ENCODE data around the gene SYN1.
"Not testable (repeated sequence)": the region's sequence is repeated elsewhere in the genome, so short reads cannot be mapped to it uniquely, and the experiment has no call there.

SYN1 gene

DNA sequence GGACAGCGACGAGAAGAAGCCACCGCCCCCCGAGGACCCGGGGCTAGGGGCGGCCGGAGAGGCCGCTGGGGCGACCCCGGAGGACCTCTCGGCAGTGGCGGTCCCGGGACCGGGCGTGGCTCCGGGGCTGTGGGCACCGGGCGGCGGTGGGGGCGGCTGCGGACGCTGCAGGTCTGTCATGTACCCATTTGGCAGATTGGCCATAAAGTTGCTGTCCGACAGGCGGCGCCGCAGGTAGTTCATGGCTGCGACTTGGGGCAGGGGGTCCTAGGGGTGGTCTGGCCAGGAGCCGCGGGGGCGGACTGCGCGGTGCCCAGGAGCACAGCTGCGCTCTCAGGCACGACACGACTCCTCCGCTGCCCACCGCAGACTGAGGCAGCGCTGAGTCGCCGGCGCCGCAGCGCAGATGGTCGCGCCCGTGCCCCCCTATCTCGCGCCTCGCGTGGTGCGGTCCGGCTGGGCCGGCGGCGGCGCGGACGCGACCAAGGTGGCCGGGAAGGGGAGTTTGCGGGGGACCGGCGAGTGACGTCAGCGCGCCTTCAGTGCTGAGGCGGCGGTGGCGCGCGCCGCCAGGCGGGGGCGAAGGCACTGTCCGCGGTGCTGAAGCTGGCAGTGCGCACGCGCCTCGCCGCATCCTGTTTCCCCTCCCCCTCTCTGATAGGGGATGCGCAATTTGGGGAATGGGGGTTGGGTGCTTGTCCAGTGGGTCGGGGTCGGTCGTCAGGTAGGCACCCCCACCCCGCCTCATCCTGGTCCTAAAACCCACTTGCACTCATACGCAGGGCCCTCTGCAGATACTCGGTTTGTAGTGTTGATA lies at the start of gene SYN1:
Gene SYN1, minus strand, starts transcription at position 372 of the 817 bp plus-strand sequence. Its CDS starts 129 bp downstream, at position 243.
- peak; percentile 76 to 77 for DNase-seq

DNA sequence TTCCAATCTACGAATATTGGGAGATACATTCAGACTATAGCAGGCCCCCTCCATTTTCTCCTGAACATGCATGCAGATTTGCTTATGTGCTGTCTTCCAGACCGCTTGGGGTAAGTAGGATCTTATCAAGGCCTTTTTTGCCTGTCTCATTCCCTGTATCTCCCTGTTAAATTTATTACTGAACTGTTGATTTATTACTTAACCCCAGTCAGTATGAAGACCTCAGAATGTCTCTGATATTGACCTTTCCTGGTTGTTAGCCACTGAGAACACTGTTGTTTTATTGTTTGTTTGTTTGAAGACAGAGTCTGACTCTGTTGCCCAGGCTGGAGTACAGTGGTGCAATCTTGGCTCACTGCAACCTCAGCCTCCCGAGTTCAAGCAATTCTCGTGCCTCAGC lies 46.1 kb upstream of the SYN1 start:
- DNase-seq = not testable (repeated sequence)

DNA sequence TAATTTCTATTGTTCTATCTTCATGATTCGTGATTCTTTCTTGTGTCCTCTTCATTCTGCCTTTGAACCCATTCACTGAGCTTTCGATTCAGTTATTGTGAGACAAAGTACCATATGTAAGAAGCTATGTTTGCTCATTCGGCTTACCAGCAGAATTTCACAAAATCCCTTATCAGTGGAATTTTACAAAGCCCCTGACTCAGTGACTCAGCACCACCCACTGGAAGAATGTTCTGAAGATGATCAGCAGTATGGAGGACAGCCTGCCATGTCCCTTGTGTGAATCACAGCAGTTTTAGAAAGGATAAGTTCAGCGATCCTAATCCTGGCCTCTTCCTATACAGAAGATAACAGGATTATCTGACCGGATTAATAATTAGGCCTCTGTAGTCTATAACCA lies 45.1 kb upstream of the SYN1 start:
- no peak for DNase-seq

DNA sequence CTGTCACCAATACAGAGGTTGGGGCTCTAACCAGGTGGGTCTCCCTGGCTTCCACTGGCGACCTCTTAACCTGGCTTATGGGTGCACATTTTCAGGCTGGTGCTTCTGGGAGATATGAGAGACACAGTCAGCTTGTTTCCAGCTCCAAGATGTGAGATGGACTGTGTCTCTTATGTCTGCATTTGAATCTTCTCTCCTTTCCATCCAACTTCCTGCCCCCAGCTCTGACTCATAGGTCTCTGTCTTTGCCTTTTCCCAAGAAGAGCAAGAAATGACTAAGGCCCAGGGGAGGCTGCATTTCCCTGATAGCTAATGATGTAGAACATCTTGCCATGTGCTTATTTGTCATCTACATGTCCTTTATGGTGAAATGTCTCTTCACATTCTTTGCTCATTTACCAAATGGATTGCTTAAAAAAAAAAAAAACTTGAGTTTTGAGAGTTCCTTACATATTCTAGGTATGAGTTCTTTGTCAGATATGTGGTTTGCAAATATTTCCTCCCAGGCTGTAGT lies 42.5 kb upstream of the SYN1 start:
- DNase-seq = peak; percentile 21 to 49

DNA sequence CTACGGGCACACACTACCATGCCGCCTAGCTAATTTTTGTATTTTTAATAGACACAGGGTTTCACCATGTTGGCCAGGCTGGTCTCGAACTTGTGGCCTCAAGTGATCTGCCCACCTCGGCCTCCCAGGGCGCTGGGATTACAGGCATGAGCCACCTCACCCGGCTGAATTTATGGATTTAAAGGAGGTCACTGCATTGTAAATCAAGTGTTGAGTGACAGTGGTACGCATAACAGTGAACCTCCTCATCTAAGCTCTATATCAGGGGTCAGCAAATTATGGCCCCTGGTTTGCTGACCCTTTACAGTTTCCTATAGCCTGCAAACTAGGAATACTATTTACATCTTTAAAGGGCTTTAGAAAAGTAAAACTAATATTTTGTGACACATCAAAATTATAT lies 41.9 kb upstream of the SYN1 start:
- no peak for DNase-seq

DNA sequence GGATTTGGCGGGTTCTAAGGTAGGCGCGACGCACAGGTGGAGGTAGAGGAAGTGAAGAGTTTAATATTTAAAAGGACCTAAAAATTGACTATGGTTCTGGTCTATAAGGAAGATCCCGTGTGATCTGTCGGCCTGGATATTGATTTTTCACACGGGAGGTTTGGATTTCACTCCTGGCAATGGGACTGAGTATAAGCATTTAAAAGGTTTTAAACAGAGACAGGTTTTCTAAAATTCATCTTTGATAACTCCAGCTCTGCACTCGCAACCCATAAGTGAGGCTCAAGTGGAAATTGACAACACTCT lies 39.7 kb upstream of the SYN1 start:
- no peak for DNase-seq

DNA sequence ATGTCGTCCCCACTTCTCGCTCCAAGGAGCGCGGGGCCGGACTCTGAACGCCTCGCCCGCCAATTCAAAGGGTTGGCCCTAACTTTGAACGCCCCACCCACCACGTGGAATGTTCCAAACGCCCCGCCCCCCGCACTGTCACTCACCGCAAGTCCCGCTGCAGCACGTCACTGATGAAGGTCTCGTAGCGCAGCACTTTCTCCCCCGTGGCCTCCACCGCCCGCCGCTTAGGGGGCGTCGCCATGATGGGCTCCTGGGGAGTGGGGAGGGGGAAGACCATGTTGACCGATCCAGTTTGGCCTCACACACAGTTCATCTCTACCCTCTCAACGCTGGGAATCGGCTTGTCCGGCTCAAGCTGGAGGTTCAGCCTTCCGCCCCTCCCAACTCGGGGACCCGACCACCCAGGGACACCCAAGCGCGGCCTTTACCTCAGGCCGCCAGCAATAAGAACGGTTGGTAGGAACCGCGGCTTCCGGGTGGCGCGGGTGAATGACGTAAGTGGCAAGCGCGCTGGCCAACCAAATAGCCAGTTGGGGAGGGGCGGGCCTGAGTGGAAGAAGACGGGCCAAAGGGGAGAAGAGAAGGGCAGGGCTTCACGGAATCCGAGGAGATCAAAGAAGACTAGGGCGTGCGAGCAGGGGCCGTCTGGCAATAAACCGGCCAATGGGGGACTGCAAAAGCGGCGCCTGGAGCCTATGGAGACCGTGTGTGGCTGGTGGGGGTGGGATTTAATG lies 39.2 kb upstream of the SYN1 start, which contains the start of gene UXT:
Gene UXT, minus strand, starts transcription at position 497 of the 737 bp plus-strand sequence. Its CDS starts 253 bp downstream, at position 244.
- peak; percentile 85 to 89 for DNase-seq

DNA sequence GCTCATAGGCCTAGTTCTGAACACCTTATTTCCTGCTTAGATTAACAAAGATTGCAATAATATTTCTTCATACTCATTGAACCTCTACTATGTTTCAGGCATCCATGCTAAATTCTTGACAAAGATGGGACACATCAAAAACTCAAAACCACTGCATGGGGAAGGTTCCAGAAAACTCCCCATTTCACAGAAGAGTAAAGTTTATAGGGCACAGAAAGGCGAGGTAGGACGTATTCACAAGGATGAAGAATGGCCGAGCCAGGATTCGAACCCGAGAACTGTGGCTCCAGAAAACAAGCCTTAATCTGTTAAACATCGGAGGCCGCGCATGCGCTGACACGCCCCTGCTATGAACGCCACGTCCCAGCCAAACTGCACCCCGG lies 38.6 kb upstream of the SYN1 start:
- no peak for DNase-seq

DNA sequence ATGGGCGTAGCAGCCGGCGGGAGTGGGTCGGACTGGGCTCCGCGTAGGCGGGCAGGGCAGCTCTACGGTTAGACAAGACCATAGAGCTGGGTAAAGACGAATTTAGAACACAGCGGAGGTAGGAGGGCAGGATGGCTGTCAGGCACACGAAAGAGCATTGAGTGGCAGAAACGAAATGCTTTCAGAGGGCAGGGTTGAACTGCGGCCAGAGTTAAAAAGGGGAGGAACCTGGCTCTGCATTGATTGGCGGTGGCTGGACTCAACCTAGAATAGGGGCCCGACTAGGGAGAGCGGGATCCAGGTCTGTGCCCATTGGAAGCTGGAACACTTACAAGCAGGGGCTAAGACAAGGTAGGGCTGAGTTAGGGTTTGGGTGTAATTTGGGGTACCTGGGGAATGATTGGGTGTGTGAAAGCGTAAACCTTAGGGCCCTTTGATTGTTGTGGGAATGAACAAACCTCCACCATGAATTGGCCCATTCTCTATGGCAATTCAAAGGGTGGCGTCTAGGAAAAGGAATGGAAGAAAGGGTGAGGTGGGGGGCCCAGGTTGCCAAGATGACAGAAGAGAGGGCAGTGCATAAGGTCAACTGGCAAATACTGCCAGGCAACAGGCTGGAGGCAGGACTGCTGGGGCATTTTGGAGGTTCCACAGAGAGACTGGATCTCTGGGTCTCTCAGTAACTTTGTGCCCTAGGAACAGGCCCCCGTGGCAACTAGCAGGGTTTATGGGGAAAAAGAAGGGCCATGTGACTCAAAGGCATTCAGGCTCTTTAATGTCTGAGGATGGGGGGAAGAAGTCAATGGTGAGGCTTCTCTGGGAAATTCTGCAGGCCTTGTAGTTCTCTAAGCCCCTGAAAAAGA lies 31.6 kb upstream of the SYN1 start:
- DNase-seq = no peak

DNA sequence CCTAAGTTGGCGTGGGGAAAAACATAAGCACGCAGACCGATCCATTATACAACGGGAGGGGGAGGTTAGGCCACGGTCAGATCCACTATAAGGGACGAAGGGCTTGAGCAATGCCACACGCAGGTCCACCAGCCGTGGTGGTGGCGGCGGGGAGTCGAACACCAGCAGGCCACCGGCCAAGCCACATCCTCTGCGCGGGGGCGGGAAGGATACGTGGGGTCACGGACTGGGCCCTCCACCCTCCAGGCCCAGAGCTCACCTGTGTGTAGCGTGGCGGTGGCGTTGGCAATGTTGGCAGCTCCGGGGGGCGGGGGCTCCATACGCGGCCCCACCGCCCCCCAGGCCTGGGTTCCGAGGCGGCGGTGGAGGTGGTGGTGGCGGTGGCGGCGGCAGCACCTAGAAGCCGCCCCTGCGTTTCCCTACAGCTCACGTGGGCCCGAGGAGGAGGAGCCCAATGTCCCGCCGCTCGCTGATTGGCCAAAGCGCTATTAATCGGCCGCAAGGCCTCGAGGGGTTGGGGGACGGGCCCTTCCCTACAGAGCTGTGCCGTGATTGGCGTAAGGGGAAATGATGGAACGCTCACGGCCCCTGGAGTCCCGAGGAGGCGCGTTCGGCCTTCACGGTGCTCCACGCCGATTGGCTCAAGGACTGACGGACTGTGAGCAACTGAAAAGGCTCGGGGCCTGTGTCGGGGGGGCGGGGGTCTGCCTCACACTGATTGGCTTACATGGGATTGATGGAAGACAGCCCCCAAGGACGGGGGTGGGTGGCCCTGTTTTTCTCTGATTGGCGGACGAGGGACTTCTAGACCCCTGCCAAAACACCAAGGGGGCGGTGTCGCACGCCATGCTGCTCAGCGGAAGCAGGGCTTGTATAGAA lies 30.7 kb upstream of the SYN1 start, which contains the start of gene ELK1:
Gene ELK1, minus strand, starts transcription at position 400 of the 879 bp plus-strand sequence. CDS start 9,122 bp downstream, outside the sequence.
- peak; percentile 78 to 88 for DNase-seq

DNA sequence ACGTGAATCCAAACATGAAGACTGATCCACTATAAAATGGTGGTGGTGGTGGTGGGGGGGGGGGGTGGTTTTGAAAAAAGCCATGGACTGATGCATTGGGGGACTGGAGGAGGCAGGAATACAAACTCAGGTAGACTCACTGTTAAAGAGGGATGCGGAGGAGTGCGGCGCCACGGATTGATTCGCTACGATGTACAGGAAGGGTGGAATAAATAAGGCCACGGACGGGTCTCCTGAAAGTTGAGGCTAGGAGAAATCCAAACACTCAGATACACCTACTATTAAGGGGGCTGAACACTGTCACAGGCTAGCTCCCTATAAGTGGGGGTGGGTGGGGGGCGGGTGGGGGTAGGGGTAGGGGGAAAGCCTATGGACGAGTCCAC lies 30.1 kb upstream of the SYN1 start:
- no peak for DNase-seq

DNA sequence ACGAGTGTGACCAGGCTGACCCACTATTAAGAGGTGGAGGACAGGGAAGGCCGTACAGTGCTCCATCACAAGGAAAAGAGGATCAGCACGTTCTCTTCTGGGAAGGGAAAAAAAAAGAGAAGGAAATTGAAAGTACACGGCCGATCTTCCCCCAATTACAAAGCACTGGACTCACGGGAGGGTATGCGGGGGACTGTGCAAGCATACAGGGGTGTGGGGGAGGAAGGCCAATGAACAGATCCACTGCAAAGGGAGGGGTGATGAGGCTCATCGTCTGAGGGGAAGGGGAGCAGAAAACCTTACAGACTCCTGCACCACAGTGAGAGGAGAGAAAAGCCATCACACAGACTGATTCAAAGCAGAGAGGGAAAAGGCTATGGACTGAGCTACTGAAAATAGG lies 29.6 kb upstream of the SYN1 start:
- no peak for DNase-seq

DNA sequence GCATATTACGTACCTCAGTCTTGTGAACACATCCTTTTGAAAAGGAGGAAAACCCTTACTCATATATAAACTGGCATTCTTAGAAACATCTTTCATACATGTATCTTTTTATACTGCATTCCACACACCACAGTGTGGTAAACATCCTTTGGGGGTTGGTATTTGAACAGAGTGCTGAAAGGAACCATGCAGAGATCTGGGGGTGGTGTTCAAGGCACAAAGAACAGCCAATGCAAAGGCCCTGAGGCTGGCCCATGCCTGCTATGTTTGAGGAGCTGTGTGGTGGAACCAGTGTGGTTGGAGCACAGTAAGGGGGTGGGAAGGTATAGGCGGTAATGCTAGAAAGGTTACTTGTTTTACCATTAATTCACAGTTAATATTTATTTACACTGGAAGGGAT lies 28.7 kb upstream of the SYN1 start:
- DNase-seq = no peak

DNA sequence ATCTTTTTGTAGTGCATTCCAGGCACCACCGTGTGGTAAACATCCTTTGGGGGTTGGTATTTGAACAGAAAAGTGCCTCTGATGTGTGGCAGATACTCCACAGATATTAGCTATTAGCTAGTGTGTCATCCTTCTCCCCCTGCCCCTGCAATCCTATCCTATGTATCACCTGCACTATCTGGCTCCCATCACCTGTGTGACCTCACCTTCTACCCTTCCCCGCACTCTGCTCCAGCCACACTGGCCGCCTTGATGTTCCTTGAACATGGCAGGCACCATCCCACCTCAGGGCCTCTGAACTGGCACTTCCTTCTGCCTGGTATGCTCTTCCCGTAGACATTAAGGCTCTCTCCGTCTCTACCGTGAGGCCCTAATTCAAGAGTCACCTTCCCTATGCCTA lies 27.0 kb upstream of the SYN1 start:
- no peak for DNase-seq

DNA sequence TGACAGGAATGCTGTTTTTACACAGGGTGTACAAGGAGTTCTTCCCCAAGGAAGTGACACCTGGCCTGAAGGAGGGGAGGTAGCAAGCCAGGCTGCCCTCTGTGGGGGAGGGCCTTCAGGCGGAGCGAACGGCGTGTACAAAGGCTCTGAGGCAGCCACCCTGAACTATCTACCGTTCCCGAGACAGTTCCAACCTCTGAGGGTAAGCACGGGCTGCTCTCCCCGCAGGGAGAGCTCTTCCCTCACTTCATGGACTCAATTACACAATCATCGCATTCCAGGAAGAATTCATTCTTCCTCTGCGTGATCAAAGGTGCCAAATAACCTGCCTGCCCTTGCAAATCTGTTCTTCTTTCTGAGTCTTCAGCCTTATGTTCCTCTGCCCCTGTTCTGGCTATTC lies 25.9 kb upstream of the SYN1 start:
- no peak for DNase-seq

DNA sequence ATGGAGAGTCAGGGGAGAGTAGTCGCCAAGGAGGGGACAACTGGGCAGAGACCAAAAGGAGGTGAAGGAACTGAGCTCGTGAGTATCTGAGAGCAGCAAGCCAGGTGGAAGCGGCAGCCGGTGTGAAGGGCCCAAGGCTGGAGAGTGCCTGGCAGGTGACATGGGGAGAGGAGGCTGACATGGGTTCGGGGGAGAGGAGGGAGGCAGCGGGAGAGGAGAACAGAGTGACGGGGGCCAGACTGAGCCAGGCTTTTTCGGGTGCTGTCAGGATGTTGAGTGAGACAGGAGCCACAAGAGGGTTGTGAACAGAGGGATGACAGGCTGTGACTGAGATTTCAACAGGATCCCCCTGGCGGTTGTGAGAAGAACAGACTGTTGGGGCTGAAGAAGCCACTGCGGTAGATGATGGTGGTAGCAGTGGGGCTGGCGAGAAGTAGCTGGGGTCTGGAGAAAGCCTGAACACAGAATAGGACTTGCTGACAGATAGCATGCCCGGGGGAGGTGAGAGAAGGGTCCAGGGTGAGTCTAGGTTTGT lies 25.0 kb upstream of the SYN1 start:
- no peak for DNase-seq

DNA sequence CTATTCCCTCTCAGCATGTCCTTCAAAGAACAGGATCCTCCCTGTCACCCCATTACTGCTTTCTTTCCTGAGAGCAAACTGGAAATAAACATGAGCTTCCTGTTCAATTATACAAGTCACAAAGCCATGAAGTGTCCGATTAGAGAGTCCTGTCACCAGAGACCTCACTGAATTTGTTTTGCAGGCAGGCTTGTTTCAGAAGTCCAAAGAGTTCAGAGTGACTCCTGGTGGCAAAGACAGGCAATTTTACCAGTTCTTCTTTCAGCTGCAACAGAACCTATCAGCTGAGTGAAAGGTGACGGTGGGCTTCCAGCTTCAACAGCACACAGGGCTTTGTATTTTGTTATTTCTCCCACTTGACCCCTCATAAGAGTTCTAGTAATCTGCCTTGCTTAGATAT lies 24.3 kb upstream of the SYN1 start:
- DNase-seq = no peak

DNA sequence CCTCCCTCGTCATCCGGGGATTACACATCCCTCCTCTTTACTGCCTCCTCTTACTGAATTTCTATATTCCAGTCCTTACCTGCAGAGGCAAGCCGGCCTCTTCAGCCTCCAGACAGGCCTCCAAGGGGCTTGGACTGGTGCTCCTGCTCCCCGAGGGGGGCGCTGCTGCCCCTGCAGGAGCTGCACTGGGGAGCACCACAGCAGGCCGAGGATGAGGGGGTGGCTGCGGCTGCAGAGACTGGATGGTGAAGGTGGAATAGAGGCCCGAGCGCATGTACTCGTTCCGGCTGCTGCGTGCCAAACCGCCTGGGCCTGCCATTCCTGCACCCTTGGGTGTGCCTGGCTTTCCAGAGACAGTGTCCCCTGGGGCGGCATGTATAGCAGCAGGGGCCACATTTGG lies 19.2 kb upstream of the SYN1 start:
- no peak for DNase-seq

DNA sequence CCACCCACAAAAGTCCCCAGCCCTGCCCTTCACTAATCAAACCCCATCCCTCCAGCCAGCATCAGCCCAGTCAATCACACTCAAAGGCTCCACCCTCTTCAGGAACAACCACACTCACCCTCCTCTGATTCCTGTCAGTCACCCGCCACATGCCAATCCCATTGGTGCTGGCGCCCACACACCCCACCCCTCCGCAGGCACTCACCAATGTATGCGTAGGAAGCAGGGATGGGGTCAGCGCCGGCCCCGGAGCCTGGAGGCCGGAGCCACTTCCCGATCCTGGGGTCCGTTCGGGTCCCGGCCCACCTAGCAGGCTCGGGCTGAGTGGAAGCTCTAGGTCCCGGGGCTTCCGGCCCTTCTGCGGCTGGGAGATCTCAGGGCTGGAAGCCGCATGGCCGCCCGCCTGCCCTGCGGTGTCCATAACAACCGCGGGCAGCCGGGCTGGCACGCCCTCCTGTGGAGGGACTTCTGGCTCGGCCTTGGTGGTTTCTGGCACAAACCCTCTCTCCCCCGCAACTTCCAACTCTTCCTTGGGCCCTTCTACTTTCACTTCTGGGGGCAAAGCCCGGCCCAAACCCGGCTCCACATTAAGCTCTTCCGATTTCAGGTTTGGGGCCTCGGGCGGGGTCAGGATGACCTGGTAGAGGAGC lies 18.0 kb upstream of the SYN1 start:
- DNase-seq = peak; percentile 34 to 47

DNA sequence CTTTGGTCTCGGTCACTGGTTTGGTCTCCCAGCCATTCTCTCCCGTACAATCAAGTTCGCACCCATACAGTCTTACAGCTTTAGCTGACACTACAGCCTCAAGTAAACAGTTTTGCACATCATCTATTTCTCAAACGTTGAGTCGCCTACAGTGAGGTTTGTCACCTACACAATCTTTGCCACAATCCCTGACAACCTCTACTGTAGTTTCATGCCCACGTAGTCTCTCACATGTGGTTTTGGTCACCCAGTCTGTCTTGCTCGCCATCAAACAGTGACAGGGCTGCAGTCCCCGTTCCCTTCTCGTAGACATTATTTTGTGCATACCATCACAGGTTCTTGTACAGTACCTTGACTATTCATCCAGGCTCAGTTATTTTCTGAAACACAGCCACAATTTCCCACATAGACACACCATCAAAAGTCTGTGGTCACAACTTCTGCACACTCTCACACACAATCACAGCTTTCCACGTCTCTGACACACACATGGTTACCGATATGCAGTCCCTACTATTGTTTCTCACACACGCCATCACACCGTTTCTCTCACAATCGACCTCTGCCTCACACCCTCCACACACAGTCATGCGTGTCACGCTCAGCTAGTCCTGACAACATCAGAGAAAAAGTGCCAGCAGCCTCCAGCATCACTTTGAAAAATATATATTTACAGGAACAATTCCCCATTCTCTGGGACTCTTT lies 15.4 kb upstream of the SYN1 start:
- no peak for DNase-seq

Data from stimulated activated CD4-positive, alpha-beta T cell treated with anti-CD3 and anti-CD28 coated beads, Interleukin-4, amount 100 ng/mL, for 4 hours (primary cell).